ENCODE results near the gene SCAF4. TPM values are rescaled to one million over a fixed set of nuclear protein-coding genes. Genes with fewer than 3 reads are reported as not detected.

Gene SCAF4
- total RNA-seq, 1 donor from 2014 or later = 14.2 TPM

- ATAC-seq (no peak), DNase-seq (ENCODE audit: low spot score) (no peak)
Measured at GRCh38 chr21:31716106-31716505, 15.8 kb downstream of the SCAF4 start.

DNA sequence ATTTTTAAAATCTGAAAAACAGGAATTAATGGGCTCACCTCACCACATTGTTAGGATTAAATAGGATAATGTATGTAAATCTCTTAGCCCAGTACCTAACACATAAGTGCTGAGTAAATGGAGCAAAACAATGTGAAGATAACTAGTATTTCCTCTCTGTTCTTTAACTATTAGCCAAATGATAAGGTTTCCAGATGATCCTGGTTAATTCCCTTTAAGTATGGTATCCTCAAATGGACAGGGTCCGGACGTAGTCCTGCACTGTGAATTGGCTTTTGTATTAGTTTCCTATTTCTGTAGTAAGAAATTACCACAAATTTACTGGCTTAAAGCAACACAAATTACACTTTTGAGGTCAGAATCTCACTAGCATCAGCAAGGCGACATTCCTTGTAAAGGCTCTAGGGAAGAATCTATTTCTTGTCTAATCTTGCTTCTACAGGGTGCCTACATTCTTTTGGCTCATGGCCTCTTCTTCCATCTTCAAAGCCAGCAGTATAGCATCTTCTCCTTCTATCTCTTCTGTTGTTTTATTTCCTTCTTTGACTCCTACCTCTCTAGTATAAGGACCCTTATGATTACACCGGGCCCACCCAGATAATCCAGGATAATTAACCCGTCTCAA, 17.1 kb downstream of the SCAF4 start:
- ATAC-seq (no peak), DNase-seq (ENCODE audit: low spot score) (no peak)

DNA sequence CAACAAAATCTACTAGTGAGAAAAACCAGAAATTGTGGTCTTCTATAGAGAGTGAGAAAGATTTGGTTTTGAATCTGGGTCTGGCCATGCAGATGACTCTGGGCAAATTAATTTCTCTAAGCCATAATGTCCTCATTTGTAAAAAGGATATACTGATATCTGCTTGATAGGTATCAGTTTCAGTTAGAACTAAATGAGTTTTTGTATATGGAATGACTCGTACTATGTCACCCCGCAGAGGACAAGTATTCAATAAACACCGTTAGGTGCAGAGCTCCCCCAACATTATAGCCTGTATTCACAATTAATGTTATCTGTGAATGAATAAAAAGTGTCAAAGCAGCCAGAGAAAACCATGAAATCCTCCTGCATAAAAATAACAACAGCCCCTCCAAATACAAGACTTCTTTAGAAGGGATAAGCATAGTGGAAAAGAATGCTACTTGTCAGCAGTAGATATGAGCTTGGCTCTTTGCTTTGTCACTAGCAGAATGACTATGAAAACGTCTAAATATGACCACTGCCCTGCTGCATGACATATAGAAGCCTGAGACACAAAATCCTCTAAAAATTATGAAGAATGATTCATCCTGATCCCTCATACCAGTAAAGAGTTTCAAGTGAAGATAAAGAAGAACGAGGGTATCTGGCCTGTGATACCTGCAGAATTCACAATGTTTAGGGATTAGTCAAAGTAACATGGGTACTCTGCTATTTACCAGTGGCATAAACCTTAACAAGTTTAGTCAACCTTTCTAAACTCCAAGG, 17.8 kb downstream of the SCAF4 start:
- no peak for DNase-seq (ENCODE audit: low spot score)
- ATAC-seq = no peak

DNA sequence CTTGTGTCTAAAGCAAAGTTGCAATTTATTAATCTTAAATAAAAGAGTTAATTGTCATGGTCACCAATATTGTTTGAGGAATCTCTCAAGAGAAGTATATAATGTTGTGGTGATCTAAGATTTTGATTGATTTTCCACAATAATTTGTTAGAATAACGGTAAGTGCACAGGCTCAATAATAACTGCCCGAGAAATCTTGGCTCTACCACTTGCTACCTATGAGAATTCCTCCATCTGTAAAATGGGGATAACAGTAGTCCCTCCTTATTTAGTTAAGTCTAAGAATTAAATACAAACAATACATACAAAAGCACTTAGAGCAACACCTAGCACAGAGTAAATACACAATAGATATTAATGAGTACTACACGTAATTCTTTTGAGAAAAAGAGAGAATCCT, 18.8 kb downstream of the SCAF4 start:
- no peak for DNase-seq (ENCODE audit: low spot score)
- ATAC-seq = no peak

DNA sequence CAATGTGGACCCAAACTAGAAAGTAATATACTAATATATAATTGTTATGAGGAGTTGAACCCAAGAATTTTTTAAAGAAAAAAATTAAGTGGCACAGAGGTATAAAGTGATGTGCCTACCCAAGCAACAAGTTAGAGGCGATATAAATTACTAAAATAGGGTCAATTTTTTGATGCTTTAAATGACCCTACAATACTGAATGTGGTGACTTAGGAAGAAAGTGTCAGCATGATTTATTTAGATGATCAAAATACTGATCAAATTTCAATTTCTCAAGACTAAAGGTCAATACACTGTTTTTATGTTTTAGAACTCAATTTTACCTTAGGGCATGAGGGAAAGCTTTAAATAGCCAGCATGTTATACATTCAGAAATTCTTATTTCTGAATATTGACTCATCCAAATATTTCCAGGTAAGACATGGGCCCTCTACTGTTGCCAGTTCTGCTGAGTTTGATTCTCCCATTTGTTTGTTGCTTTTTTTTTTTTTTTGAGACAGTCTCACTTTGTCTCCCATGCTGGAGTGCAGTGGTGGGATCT, 20.1 kb downstream of the SCAF4 start:
- no peak for ATAC-seq

GRCh38 chr21:31711326-31711725, 20.6 kb downstream of the SCAF4 start:
- no peak for ATAC-seq
- no peak for DNase-seq (ENCODE audit: low spot score)

More for the DNA sequence above, 20.1 kb downstream of the SCAF4 start:
- no peak for DNase-seq (ENCODE audit: low spot score)

DNA sequence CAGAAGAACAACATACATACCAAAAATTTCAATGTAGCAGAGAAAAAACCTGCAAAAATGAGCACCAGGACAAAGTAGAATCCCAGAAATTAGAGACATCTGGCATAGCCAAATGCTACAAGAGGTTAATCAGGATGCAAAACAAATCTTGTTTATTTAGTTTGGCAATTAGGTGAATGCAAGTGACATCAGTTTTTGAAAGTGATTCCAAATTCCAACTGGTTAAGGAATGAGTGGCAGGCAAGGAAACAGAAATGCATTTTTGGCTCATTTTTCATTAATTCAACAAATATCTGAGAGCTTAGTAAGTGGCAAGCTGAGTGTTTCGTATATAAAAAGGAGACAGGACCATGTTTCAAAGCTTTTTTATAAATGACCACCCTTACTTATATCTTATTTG, 21.3 kb downstream of the SCAF4 start:
- DNase-seq (ENCODE audit: low spot score) (no peak), ATAC-seq (peak; percentile 66)

DNA sequence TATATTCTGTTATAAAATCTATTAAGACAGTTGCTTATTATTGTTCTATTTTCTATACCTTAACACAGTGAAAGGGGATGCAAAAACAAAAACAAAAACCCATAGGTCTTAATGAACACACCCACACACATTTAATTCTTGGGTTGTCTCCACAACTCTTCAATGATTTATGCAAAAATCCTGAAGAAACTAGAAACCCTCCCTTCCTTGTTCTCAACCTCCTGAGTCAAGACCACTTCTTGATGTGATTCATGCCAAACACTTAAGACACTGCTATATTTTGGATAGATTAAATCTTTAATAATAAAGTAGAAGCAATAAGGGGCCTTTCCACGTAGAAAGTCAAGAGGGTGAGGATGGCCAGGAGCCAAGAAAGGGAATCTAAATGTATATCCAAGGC, 23.4 kb downstream of the SCAF4 start:
- no peak for ATAC-seq
- DNase-seq (ENCODE audit: low spot score) = no peak

DNA sequence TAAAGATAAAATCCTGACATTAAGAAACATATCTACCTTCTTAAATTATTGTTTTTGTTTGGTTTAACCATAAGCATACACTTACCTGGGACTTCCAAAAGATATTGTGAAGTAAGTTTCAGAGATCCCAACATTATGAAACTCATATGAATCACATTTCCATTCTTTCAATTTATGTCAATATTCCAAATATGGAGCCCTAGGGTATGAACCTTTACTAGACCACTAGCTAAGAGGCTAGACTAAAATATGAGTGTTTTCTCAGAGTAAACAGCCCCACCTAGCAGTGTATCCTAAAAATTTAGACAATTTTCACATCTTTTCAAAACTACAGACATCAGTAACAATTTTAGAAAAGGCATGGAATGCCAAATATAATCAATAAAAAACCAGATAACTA, 24.4 kb downstream of the SCAF4 start:
- ATAC-seq (no peak), DNase-seq (ENCODE audit: low spot score) (no peak)

DNA sequence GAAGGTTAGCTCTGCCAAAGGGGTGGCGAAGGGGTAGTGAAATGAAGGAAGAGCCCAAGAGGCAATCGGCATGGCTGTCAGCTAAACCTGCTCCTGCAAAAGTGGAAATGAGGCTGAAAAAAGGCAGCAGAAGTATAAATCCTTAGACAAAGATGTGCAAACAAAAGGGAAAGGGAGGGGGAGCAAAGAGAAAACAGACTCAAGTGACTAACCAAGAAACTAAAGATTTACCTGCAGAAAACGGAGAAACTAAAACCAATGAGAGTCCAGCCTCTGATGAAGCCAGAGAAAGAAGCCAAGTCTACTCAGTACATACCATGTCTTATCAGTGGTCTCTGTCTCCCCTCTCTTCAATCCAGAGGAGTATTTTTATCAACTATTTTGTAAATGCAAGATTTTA, 25.4 kb downstream of the SCAF4 start:
- DNase-seq (ENCODE audit: low spot score) = no peak

DNA sequence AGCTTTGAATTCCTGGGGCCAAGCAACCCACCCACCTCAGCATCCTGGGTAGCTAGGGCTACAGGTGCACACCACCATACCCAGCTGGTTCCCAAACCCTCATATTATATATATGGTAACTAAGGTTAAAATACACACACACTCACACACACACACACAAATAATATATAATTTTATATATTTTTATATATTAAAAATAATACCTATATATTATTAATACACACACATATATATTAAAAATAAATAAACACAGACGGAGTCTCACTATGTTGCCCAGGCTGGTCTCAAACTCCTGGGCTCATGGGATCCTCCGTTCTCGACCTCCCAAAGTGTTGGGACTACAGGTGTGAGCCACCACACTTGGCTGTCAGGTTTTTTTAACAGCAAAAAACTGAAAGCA, 31.9 kb downstream of the SCAF4 start:
- no peak for ATAC-seq

More for the DNA sequence above, 25.4 kb downstream of the SCAF4 start:
- no peak for ATAC-seq

DNA sequence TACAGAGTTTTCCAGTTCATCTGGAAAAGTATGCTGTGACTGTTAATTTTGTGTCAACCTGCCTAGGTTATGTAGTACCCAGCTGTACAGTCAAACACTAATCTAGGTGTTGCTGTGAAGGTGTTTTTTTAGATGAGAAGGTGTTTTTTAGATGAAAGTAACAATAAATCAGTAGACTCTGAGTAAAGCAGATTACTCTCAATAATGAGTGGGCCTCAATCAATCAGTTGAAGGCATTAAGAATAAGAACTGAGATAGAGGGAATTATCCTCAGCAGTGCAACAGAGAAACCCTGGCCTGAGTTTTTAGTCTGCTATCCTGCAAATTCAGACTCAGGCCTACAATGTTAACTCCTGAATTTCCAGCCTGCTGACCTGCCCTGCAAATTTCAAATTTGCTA, 33.5 kb downstream of the SCAF4 start:
- DNase-seq (ENCODE audit: low spot score) (no peak), ATAC-seq (no peak)

More for the DNA sequence above, 31.9 kb downstream of the SCAF4 start:
- DNase-seq (ENCODE audit: low spot score) = no peak

DNA sequence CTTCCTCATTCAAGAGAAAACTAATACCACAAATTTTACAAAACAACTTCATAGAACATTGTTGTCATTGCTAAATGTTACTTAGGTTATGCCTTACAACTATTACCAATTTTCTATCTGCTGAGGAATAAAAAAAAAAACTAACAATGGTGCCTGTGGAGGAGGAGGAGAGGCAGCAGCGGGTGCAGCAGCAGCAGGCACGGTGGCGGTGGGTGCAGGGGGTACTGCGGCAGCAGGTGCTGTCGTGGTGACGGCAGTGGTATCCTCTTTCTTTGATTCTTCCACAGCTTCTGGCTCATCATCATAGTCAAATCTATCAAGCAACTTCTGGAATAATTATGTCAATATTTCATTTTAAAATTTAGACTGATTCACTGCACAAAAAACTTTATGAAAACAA, 35.5 kb downstream of the SCAF4 start:
- DNase-seq (ENCODE audit: low spot score) = no peak
- no peak for ATAC-seq

- DNase-seq (ENCODE audit: low spot score) (no peak), ATAC-seq (no peak)
Measured at GRCh38 chr21:31693222-31693621, 38.7 kb downstream of the SCAF4 start.

GRCh38 chr21:31688603-31689368, 43.1 kb downstream of the SCAF4 start:
- no peak for DNase-seq (ENCODE audit: low spot score)

DNA sequence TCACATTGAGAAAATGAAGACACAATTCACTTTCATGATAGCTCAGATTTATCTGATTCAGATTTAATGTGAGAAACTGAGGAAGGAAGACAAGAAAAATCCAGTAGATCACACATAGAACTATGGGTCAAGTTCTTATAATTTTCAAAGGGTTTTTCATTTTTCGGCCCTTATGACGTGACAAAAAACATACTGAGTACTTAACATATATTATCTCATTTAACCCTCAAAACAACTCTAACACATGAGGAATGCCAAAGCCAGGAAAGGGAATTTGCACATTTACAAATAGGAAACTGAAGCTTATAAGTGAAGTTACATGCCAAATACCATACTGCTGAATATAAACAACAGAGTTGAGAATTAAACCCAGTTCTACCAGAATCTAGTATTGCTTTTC, 44.8 kb downstream of the SCAF4 start:
- DNase-seq (ENCODE audit: low spot score) (no peak), ATAC-seq (no peak)

More at GRCh38 chr21:31688603-31689368, 43.1 kb downstream of the SCAF4 start:
- ATAC-seq = no peak

DNA sequence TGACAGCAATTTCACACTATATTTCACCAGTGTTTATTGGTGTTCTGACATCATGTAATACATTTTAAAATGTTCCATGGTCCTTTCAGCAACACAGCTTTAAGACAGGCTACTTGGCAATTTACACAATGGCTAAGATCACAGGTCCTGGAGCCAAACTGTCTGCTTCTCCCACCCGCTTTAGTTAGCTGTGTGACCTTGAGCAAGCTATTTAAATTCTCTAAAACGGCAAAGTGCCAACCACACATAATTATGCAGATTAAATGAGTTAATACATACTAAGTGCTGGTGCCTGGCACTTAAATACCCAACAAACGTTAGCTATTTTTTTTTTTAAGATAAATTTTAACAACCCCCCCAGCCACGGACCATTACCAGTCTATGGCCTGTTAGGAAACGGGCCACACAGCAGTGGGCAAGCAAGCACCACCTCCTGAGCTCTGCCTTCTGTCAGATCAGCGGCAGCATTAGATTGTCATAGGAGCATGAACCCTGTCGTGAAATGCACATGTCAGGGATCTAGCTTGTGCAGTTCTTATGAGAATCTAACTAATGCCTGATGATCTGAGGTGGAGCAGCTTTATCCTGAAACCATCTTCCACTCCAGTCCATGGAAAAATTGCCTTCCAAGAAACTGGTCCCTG, 45.5 kb downstream of the SCAF4 start:
- no peak for ATAC-seq
- no peak for DNase-seq (ENCODE audit: low spot score)

GRCh38 chr21:31684918-31685317, 47.0 kb downstream of the SCAF4 start:
- ATAC-seq = no peak
- no peak for DNase-seq (ENCODE audit: low spot score)

- ATAC-seq (peak; percentile 73), DNase-seq (ENCODE audit: low spot score) (no peak)
Measured at GRCh38 chr21:31683029-31683428, 48.9 kb downstream of the SCAF4 start.

- DNase-seq (ENCODE audit: low spot score) (no peak), ATAC-seq (no peak)
Measured at GRCh38 chr21:31682620-31683019, 49.3 kb downstream of the SCAF4 start.

- DNase-seq (ENCODE audit: low spot score) = no peak
- no peak for ATAC-seq
Measured at GRCh38 chr21:31678478-31678877, 53.4 kb downstream of the SCAF4 start.

All from left lobe of liver (tissue), 2 donors.